GM19239 (cell line): Measurements from ENCODE around the gene UAP1L1.

Experiments used
- DNase-seq: peaks from one replicate; pipeline ENCODE4 v3.0.0; 2011; ENCODE audit warnings: low spot score; ENCODE audit not compliant: insufficient read length
- FAIRE-seq: peaks from 2 replicates; lab custom pipeline; 2011; peaks lifted over from hg19 to GRCh38; lab: Jason Lieb, UNC

UAP1L1 gene

DNA sequence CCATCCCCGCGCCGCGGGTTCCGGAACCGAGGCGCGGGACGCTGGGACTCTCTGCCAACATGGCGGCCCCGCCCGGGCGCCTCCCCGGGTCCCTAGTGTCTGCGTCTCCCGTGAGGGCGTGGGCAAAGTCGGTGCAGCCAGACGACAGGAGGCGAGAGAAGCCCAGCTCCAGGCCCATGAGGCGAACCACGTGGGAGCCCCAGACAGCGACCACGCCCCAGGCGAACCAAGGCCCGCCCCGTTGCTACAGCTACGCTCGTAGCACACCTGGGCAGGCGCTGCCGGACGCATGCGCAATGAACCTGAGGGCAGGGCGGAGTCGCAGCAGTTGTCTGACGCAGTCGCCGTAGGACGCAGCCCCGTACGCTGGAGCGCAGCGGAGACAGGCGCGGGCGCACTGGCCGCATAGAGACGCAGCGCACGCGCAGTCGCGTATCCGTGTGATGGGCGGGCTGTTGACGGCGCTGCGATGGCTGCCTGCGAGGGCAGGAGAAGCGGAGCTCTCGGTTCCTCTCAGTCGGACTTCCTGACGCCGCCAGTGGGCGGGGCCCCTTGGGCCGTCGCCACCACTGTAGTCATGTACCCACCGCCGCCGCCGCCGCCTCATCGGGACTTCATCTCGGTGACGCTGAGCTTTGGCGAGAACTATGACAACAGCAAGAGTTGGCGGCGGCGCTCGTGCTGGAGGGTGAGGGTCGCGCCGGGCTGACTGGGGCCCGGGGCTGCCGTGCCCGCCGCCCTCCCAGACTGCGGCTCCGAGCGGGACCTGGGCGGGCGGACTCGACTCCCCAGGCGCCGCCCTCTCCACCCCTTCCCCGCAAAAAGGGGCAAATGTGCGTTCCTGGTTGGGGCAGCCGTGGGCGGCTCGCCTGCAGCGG is 9.5 kb downstream of the UAP1L1 start, which contains the start of gene MAN1B1:
MAN1B1 (plus strand) TSS at position 455 of the 878 bp plus-strand sequence; CDS start at position 470, 15 bp downstream.
- peak; percentile 100 for FAIRE-seq
- peak; percentile 94 for DNase-seq

DNA sequence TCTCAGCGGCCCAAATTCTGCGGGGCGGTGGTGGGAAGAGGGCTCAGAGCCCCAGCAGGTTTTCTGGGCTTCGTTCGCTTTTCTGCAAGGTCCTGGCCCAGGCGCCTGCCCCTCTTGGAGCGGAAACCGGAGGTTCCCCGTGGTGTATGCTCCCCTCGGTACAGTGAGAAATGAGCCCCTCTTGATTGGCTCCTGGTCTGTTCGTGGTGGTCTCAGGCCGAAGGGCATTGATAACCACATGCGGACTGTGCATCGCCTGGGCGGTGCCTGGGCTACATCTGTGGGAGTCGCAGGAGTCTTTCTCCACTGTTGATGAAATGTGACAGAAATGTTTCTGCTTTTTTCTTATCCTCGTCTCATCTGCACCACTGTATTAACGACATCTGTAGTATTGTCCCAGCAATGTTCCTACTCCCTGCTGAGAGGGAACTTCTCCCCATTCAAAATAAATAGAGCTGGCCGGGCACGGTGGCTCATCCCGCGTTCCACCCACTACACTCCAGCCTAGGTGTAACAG is 10.2 kb downstream of the UAP1L1 start:
- FAIRE-seq (peak; percentile 4), DNase-seq (no peak)

DNA sequence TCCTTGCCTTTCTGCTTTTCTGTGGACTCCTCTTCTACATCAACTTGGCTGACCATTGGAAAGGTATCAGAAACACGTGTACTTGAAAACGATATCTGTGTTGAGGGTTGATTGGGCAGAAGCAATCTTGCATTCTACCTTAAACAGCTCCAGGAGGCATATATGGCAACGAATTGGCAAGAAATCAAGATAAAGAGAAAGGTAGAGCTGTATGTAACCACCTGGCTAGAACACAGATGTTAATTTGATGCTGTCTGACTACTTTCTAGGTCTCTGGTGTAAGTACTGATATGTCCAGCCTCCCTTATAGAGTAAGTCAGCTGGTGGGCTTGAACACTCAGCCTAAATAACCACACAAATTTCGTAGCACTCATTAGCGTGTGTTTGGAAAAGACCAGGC is 10.8 kb downstream of the UAP1L1 start:
- FAIRE-seq (peak; percentile 45), DNase-seq (no peak)

DNA sequence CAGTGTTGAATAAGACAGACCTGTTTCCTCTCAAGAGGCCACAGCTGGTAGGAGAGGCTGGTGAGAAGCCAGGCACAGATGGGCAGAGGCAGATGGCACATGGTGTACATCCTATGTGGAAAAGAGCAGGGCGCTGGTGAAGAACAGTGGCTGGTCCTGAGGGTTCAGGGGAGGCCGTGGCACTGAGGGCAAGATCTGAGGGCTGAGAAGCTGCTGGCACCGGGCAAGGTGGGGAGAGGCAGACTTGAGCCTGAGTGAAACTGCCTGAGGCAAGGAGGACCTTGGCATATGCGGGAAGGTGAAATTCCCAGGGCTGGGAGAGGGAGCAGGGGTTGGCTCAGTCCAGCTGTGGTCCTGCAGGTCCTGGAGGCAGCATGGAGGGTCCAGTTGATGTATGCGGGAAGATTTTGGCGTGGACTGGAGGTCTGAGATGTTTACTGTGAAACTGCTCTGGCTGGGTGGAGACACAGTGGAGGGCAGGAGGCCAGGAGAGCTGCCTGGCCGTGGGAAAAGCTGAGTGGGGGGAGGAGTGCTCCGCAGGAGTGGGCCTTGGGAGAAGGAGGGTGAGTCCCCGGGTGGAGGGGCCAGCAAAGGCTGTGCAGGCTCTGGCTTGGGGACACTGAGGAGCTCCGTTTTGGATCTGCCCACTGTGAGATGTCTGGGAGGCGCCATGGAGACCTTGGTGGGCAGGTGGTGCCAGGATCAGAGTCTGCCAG is 12.1 kb downstream of the UAP1L1 start:
- no peak for FAIRE-seq
- no peak for DNase-seq

DNA sequence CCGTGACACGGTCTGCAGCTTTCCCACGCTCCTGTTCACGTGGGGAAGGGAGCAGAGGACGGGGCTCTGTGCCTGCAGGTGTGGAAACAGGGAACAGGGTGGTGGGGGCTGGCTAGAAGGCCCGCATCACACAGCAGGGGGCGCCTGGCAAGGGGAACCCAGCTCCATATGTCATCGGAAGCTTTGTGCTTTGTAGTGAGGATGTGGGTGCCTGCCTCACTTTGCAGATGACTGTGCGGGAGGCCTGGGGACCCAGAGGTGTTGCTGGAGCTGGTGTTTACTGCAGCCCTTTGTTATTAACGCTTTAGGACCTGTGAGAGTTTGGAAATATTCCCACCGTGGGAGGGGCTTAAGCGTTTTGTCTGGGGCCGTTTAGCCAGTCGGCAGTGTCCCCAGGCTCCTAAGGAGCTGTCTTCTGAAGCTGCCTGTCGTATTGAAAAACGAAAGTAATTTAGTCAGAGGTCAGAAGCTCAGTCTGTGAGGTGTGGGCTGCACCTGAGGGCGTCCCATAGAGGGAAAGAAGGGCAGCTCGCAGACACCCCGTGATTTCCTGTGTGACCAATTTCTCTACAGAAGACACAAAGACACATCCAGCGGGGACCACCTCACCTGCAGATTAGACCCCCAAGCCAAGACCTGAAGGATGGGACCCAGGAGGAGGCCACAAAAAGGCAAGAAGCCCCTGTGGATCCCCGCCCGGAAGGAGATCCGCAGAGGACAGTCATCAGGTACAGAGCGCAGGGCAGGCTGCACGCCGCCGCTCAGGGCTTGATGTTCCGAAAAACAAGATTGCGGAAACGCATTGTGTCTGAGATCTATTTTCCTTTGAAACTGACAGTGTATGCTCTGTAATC is 18.6 kb downstream of the UAP1L1 start:
- no peak for DNase-seq

DNA sequence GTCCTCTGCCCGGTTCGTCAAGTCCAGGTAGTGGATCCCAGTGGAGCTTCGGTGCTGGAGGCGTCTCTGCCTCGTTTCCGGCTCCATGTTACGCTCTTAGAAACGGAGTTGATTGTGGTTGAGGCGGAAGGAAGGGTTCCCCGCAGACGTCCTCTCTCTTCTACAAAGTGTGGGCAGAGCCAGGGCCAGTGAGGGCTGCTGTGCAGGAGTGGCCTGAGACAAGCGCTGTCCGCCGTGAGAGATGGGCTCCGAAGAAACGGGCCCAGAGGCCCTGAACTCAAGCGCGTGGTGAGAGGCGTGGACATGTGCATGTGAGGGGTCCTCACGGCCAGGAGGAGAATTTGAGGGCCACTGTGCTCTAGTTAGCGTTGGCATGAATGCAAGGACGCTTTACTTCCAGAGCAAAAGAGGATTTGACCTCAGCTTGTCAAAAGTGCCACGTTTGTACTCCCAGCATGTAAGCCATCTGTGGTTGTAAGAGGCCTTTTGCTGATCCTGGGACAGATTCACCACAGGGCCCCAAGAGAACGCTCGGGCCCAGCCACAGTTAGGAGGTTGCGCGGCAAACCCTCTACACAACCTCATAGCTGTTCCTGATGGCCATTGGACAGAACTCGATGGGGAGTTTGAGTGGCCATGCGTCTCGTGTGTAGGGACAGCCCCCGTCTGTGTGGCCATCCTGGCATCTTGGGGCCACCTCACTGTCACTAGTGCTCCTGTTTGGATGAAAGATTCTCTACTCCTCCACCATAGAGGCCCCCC is 19.6 kb downstream of the UAP1L1 start:
- no peak for FAIRE-seq

More for the DNA sequence above, 18.6 kb downstream of the UAP1L1 start:
- FAIRE-seq, result peak; percentile 94

DNA sequence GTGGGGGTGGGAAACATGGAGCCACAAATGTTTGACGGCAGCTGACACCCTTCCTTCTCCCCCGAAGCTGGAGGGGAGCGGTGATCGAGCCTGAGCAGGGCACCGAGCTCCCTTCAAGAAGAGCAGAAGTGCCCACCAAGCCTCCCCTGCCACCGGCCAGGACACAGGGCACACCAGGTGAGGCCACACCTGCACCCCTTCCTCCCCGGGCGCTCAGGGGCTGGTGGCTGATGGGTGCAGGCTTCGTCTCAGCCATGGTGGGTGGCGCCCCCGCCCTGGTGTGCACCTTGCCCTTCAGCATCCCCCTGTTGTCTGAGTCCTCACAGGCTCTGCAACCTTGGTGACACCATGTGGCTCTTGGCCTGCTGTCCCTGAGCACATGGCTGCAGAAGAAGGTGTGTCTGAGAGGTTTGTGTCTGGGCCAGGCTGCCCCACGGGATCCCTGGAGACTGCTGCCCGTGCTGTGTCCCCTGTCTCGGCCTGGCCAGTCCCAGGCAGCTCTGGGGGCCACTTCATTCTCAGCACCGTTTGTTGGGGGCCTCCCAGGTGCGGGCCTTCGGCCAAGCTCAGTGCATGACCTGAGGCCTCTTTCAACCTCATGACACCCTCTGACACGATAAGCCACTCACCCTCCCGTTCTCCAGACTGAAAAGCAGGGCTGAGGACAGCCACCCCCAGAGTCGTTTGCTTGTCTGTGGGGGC is 20.6 kb downstream of the UAP1L1 start:
- no peak for DNase-seq
- FAIRE-seq, result no peak

More for the DNA sequence above, 19.6 kb downstream of the UAP1L1 start:
- DNase-seq, result no peak

DNA sequence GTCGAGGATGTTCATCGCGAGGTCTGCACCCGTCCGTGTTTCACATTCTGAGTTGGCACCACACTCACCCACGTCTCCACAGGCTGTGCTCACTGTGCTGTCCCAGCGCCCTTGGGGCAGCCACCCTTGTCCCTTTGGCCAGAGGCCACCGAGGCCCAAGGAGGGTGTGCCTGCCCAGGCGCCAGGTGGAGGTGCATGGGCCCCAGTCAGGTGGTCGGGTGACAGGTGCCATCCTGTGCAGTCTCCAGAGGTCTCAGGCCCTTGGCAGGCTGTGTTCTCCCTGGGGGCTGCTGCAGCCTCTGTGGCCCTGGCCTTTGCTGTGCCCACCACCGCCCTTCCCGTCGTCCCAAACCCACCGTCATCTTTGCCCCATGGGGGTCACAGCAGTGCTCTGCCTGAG is 21.9 kb downstream of the UAP1L1 start:
- no peak for DNase-seq

DNA sequence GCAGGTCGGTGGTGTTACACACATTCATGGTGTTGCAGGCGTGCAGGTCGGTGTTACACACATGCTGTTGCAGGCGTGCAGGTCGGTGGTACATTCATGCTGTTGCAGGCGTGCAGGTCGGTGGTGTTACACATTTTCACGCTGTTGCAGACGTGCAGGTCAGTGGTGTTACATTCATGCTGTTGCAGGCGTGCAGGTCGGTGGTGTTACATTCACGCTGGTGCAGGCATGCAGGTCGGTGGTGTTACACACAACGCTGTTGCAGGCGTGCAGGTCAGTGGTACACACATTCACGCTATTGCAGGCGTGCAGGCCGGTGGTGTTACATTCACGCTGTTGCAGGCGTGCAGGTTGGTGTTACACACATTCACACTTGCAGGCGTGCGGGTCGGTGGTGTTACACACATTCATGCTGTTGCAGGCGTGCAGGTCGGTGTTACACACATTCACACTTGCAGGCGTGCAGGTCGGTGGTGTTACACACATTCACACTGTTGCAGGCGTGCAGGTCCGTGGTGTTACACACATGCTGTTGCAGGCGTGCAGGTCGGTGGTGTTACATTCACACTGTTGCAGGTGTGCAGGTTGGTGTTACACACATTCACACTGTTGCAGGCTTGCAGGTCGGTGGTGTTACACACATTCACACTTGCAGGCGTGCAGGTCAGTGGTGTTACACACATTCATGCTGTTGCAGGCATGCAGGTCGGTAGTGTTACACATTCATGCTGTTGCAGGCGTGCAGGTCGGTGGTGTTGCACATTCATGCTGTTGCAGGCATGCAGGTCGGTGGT is 26.1 kb downstream of the UAP1L1 start:
- no peak for DNase-seq
- no peak for FAIRE-seq

More for the DNA sequence above, 21.9 kb downstream of the UAP1L1 start:
- no peak for FAIRE-seq

DNA sequence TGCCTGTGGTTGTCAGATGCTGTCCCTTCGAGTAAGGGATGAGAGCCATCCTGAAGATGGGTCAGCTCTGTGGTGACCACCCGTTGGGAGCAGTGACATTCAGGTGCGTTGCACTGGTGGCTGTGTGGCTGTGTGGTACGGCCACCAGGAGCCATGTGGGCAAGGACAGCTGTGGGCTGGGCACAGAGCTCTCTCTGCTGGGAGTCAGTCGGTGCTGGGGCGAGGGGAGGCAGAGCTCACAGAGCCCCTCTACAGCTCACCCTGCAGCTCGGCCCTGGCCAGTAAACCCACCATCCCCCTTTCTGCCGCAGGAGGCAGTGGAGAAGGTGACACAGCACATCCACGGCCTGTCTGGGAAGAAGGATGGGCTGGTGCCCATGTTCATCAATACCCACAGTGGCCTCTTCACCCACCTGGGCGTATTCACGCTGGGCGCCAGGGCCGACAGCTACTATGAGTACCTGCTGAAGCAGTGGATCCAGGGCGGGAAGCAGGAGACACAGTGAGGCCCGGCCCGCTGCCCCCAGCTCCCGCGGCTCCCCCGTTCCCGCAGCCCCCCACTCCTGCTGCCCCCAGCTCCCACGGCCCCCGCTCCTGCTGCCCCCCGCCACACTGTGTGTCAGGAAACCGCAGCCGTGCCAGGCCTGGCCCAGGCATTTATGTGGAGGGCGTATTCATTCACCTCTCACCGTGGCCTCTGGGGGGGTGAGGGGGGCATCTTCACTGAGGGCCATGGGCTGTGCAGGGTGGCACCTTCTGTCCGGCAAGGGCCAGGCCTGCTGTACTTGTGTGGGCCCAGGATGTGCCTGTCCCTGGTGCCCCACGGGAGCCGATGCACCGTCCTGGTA is 28.7 kb downstream of the UAP1L1 start:
- no peak for FAIRE-seq
- no peak for DNase-seq

DNA sequence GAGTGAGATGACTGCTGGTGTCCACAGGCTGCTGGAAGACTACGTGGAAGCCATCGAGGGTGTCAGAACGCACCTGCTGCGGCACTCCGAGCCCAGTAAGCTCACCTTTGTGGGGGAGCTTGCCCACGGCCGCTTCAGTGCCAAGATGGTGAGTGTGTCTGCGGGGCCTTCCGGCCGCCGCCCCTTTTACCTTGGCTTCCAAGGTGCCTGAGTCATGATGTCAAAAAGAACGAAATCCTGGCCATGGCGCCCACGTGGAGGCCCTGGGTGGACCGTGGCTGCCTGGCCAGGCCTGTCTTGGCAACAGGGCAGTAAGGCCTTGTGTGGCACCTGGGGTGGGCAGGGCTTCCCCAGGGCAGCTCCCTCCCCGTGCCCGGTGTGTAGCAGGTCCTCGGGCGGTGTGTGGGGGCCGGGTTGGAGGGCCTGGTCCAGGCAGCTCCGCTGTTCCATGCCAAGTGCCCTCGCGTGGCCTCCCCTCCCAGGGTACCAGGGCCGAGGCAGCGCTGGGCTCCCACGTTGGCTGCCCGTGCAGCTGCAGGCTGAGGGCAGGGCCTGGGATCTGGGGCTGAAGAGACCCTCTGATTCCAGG is 29.4 kb downstream of the UAP1L1 start:
- no peak for FAIRE-seq
- DNase-seq, result no peak

DNA sequence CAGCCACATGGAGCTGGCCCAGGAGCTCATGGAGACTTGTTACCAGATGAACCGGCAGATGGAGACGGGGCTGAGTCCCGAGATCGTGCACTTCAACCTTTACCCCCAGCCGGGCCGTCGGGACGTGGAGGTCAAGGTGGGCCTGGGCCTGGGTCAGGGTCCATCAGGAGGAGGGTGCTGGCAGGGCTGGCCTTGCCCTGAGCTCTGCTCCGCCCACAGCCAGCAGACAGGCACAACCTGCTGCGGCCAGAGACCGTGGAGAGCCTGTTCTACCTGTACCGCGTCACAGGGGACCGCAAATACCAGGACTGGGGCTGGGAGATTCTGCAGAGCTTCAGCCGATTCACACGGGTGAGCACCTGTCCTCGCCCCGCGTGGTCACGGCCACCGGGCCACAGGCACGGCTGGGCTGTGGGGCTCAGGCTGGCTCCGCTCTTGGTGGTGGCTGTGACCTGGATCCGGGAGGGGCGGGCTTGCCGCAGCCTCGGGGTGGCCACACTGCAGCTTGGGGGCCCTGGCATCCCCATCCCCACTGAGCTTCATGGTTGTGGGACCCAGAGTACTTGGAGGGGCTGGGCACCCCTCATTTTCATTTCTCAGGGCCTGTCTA is 30.1 kb downstream of the UAP1L1 start:
- DNase-seq (no peak), FAIRE-seq (no peak)

DNA sequence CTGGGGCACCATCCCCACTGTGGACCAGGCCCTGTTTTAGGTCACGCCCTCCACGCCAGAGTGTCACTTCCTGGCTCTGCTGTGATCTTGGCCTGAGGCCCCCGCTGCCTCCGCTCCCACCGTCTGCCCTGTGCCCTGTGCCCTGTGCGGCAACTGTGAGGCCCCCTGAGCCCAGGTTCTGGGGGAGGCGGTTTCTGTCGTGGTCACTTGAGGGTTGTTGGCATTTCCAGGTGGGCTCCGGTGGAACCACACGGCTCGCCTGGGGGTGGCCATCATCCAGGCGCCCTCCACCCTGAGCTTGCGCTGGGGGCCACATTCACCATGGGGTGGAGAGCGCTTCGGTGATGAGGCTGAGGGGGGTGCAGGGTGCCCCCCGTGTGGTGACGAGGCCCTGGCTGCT is 30.7 kb downstream of the UAP1L1 start:
- FAIRE-seq (no peak), DNase-seq (no peak)

DNA sequence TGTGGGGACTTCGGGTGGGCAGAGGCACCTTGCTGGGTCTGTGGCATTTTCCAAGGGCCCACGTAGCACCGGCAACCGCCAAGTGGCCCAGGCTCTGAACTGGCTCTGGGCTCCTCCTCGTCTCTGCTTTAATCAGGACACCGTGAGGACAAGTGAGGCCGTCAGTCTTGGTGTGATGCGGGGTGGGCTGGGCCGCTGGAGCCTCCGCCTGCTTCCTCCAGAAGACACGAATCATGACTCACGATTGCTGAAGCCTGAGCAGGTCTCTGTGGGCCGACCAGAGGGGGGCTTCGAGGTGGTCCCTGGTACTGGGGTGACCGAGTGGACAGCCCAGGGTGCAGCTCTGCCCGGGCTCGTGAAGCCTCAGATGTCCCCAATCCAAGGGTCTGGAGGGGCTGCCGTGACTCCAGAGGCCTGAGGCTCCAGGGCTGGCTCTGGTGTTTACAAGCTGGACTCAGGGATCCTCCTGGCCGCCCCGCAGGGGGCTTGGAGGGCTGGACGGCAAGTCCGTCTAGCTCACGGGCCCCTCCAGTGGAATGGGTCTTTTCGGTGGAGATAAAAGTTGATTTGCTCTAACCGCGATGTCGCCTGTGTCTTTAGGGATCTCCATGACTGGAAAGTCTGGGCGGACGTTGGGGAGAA is 31.4 kb downstream of the UAP1L1 start:
- FAIRE-seq (no peak), DNase-seq (no peak)

DNA sequence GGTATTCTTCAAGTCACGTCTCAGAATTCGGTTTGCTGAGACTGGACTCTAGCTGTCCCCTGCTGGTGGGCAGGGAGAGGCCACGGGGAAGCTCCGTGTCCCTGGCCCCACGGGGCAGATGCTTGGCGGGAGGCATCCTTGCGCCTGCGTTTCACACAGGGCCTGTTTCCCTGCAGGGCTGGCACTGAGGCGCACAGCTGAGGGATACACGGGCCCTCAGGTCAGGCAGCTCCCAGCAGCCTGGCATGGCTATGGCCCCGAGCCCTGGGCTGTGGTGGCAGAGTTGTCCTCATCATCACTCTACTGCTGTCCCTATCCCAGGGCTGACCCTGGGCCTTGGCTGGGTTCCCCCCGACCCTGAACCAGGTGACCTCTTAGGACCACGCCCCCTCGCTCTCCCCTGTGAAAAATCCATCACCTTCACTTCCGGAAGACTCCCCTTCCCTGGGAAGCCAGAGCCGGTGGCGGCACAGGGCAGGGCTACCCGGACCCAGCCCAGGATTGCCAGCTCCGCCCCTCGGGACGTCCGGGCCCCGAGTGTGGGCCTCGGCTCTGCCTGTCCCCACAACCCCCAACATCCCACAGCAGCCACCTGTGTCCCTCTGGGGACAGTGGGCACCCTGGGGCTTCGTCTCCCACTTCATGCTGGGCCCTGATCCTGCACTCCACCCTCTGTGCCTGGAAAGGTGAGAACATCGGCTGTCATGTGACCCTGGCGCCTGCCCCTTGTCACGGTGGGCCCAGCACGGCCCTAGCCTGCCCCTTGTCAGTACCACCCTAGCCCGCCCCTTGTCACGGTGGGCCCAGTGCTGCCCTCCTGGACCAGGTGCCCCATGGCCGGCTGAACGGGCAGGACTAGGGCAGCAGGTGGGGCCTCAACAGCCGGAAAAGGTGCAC is 32.2 kb downstream of the UAP1L1 start:
- DNase-seq (no peak), FAIRE-seq (no peak)
